Measurements from ENCODE around the gene CRB1. TPM values are rescaled to one million over a fixed set of nuclear protein-coding genes. Genes with fewer than 3 reads are reported as not detected.

Gene CRB1
- total RNA-seq, 1 experiment from 2014 or later: not detected

DNA sequence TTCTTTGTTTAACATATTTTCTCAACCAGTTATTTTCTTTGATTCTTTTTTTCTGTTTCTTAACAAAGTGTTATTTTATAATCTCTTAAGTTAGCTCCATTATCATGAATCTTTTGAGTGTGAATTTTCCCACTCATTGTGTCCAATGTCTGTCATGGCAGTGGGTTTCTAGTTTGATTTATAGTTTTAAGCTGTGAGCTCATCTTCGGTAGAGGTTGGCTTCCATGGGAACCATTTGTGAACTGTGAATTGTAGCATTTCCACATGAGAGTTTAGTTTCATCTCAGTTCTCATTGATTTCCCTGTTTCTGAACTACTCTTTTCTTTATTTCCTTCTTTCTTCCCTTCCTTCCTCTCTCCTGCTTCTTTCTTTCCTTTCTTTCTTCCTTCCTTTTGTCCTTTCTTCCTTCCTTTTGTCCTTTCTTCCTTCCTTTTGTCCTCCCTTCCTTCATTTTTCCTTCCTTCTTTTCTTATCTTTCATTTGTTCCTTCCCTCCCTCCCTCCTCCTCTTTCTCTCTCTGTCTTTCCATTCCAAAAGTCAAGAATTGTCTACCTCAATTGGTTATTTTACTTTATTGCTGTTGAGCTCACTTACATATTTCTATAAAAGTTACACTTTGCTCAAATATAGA is 3.0 kb upstream of the CRB1 start:
- no CpG with 5 or more reads among the region's 1 CpG for WGBS (ENCODE audit: extremely low coverage, insufficient read length, low lambda C conversion rate)
- peaks cover 7 to 13% of the 10 kb centered on the region in 2 experiments for H3K4me1 Mint-ChIP-seq
- Histone ChIP-seq H3K18ac (ENCODE audit: insufficient read length, low read depth, low read length) (no peak overlapping the region), H3K4me1 (ENCODE audit: insufficient read depth, low read length) (no peaks in the 10 kb centered on the region), H4K5ac (ENCODE audit: insufficient read length, low read depth, low read length) (no peak overlapping the region), H2AK5ac (ENCODE audit: insufficient read length, low read length) (no peak overlapping the region), H3K9me3 (ENCODE audit: control insufficient read depth, low read depth, low read length) (no peaks in the 10 kb centered on the region), H2BK120ac (ENCODE audit: low read depth, low read length, poor library complexity, severe bottlenecking) (no peak overlapping the region), H3K27ac (ENCODE audit: insufficient read length, low read depth, low read length) (no peak overlapping the region), H3K79me1 (ENCODE audit: insufficient read depth, low read depth, low read length, poor library complexity, severe bottlenecking) (no peaks in the 10 kb centered on the region), H3K23me2 (ENCODE audit: insufficient read length, low read depth, low read length, poor library complexity, severe bottlenecking) (no peaks in the 10 kb centered on the region), H3K79me2 (ENCODE audit: insufficient read depth, low read length) (no peaks in the 10 kb centered on the region), H3K14ac (ENCODE audit: insufficient read depth, low read length) (no peak overlapping the region), H3K9ac (ENCODE audit: extremely low read depth, insufficient read length, low read length) (no peak overlapping the region), H4K8ac (replicated peaks; ENCODE audit: insufficient read length, low read depth, low read length) (no peak overlapping the region), H3K56ac (ENCODE audit: insufficient read length, low read depth, low read length) (no peak overlapping the region), H2BK15ac (ENCODE audit: low read depth, low read length) (no peak overlapping the region), H2BK12ac (ENCODE audit: insufficient read length, low read depth, low read length) (no peak overlapping the region), H3K23ac (ENCODE audit: insufficient read length, low read depth, low read length) (no peak overlapping the region), H3K27me3 (ENCODE audit: insufficient read depth, low read length) (no peaks in the 10 kb centered on the region), H3K4ac (ENCODE audit: low read depth, low read length) (no peak overlapping the region), H3K4me2 (ENCODE audit: insufficient read depth, insufficient read length, low read length) (no peak overlapping the region), H2BK5ac (ENCODE audit: insufficient read length, low read length) (no peak overlapping the region), H4K91ac (ENCODE audit: insufficient read length, low read depth, low read length) (no peak overlapping the region), H2BK20ac (ENCODE audit: low read depth, low read length, poor library complexity, severe bottlenecking) (no peak overlapping the region), H3T11ph (ENCODE audit: low read length) (no peak overlapping the region), H4K20me1 (ENCODE audit: control insufficient read depth, insufficient read depth, insufficient read length) (no peaks in the 10 kb centered on the region), H2AFZ (ENCODE audit: low read length) (no peak overlapping the region)
- no peaks in the 10 kb centered on the region for H3K27me3 Mint-ChIP-seq (ENCODE audit: low read depth)
- no peak overlapping the region; a peak in 1 of 7 replicates for H3K27ac Mint-ChIP-seq
- H3K9me3 Mint-ChIP-seq: no peaks in the 10 kb centered on the region
- TF ChIP-seq, protein P1, sequence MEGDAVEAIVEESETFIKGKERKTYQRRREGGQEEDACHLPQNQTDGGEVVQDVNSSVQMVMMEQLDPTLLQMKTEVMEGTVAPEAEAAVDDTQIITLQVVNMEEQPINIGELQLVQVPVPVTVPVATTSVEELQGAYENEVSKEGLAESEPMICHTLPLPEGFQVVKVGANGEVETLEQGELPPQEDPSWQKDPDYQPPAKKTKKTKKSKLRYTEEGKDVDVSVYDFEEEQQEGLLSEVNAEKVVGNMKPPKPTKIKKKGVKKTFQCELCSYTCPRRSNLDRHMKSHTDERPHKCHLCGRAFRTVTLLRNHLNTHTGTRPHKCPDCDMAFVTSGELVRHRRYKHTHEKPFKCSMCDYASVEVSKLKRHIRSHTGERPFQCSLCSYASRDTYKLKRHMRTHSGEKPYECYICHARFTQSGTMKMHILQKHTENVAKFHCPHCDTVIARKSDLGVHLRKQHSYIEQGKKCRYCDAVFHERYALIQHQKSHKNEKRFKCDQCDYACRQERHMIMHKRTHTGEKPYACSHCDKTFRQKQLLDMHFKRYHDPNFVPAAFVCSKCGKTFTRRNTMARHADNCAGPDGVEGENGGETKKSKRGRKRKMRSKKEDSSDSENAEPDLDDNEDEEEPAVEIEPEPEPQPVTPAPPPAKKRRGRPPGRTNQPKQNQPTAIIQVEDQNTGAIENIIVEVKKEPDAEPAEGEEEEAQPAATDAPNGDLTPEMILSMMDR (conservative IDR thresholded peaks at IDR 0.05): no peak
- no peaks in the 10 kb centered on the region for H3K36me3 Mint-ChIP-seq (ENCODE audit: insufficient read depth in 1 of 3, low read depth in 3 of 3)
- H3K4me3 Mint-ChIP-seq: no peak overlapping the region
- DNase-seq: no peak
